GM19397 (cell line): ENCODE measurements around the gene THEM5.

ENCODE experiments used
- ATAC-seq: cut with Tn5 transposase; IDR thresholded peaks from one replicate; pipeline ENCODE4 v1.9.1; 2021; ENCODE audit warnings: mild to moderate bottlenecking, moderate library complexity; ENCODE audit not compliant: unreplicated experiment

The THEM5 gene

GRCh38 chr1:151803164-151803563 is 50.3 kb downstream of the THEM5 start:
- ATAC-seq = no peak

- ATAC-seq = no peak
These were observed 51.1 kb downstream of the THEM5 start for GRCh38 chr1:151802372-151802771.

- ATAC-seq = no peak
These were observed 51.7 kb downstream of the THEM5 start for GRCh38 chr1:151801846-151802245.

DNA sequence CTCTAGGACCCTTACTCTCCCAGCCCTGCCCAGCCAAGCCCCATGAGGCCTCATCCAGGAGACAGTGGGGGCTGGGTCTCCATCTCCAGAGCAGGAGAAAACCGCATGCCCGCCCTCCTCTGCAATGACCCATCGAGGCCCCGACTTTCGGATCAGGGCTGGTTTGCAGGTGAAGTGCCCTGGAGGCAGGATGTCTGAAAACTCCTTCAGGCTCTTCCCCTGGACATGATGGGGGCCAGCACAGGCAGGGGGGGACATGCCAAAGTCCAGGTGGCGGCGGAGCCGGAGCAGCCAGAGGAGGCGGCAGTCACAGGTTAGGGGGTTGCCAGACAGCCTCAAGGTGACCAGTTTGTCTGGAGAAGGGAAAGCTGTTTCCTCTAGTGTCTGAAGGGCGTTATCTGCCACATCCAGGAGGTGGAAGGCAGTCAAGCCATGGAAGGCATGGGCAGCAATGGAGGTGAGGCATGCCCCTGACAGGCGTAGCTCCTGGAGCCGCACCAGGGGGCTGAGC is 52.1 kb downstream of the THEM5 start:
- no peak for ATAC-seq

DNA sequence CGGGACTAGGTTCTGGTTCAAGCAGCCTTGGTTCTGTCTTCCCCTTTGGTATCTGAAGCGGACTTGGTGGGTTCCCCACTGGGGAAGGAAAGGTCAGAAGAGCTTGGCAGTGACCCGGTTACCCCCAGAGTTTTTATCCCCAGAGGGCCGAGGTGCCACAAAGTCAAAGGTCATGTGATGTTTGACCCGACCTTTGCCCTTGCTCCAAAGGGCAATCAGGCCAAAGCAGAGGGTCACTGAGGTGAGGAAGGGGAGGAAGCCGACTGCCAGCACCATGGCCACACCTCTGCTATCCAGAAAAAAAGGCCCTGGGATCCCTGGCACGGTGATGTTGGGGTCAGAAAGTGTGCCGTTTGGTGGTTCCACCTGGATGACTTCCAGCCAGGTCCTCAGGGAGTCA is 52.7 kb downstream of the THEM5 start:
- no peak for ATAC-seq

DNA sequence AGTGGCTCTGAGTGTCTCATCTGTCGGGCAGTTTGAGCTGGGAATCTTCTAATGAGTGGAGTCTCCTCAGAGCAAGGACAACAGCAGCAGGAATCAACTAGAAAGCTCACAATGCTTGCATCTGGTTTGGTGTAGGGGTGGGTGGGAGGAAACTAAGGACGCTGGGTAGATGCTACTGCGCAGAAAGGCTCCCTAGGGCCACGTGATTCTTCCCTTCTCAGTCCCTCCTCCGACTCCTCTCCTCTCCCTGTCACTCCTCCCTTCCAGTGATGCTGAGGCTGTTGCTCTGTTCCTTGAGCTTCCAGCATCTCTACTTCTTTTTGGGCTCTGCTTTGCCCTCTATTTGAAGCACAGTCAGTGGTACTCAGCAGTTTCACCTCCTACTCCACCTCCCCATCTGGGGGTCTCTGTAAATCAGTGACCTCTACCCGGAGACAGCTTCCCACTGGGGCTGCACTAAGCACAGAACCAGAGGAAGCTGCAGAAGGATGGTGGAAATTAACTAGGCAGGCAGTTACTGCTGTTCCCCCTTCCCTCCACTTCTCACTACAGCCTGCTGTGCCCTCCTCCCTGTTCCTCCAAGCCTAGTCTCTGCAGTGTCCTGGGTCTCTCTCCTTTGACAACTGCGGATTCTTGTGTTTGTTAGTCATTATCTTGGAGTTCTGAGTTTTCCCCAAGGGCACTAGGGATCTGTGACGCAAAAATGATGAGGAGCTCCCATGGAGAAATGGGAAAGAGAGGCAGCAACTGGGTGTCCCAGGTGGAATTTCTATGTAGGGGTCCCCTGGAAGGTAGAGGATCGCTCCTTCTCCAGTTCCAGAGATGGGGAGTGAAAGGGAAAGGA is 54.1 kb downstream of the THEM5 start:
- no peak for ATAC-seq

DNA sequence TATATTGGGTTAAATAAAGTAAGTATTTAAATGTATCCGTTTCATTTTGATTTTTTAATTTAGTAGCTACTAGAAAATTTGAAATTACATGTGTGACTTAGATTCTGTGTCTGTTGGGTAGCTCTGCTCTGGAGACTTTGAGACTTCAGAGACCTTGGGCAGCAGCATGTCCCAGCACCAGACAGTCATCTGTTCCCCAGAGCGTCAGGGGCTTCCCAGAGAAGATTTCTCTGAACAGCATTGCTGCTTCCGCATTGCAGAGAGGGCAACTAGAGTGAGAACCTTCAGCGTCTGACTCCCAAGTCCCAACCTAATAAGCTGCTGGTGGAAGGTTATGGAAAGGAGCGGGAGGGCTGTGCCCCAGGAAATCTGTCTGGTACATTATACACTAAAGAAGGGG is 54.9 kb downstream of the THEM5 start:
- no peak for ATAC-seq
